ENCODE measurements around the gene BTNL9.

The BTNL9 gene

GRCh38 chr5:181054871-181055459 lies 14.9 kb downstream of the BTNL9 start:
- peak overlapping the region; percentile 94; the same call in 1 of the 2 replicates for H3K27ac ChIP-seq (ENCODE audit: low read depth, low read length)
- no peak for TF ChIP-seq CTCF (IDR thresholded peaks at IDR 0.05; ENCODE audit: low read depth, low read length, poor library complexity, severe bottlenecking)
- TF ChIP-seq EZH2phosphoT487 (IDR thresholded peaks at IDR 0.05; ENCODE audit: borderline replicate concordance, low read length), result no peak
- H3K4me1 ChIP-seq (ENCODE audit: control insufficient read depth, low read length), result peaks cover 56% of the 10 kb centered on the region
- peak overlapping the region; percentile 99 for H3K4me3 ChIP-seq (ENCODE audit: low read length)
- H3K36me3 ChIP-seq (ENCODE audit: control insufficient read depth, low read length), result peaks cover 72% of the 10 kb centered on the region
- peak overlapping the region; percentile 65 for H3K4me2 ChIP-seq (ENCODE audit: low read length)
- no peaks in the 10 kb centered on the region for H4K20me1 ChIP-seq (ENCODE audit: control insufficient read depth, insufficient read depth, low read depth, low read length)
- peaks cover 52% of the 10 kb centered on the region for H3K79me2 ChIP-seq (ENCODE audit: control insufficient read depth, low read length)
- H3K9me3 ChIP-seq (ENCODE audit: control insufficient read depth, insufficient read depth, low read length), result no peaks in the 10 kb centered on the region
- no peaks in the 10 kb centered on the region for H3K9me2 ChIP-seq (replicated peaks; ENCODE audit: control insufficient read depth, low read length)
- H3K27me3 ChIP-seq (ENCODE audit: control insufficient read depth, low read length), result no peaks in the 10 kb centered on the region
- peaks cover 20% of the 10 kb centered on the region for H3F3A ChIP-seq (ENCODE audit: control insufficient read depth, insufficient read depth)

- Histone ChIP-seq H3K27ac (ENCODE audit: low read depth, low read length) (no peak overlapping the region), H3K36me3 (ENCODE audit: control insufficient read depth, low read length) (peaks cover 66% of the 10 kb centered on the region), H3K9me2 (replicated peaks; ENCODE audit: control insufficient read depth, low read length) (no peaks in the 10 kb centered on the region), H3K9me3 (ENCODE audit: control insufficient read depth, insufficient read depth, low read length) (no peaks in the 10 kb centered on the region), H3K27me3 (ENCODE audit: control insufficient read depth, low read length) (no peaks in the 10 kb centered on the region), H3K4me3 (ENCODE audit: low read length) (no peak overlapping the region), H3F3A (ENCODE audit: control insufficient read depth, insufficient read depth) (peaks cover 17% of the 10 kb centered on the region), H3K4me2 (ENCODE audit: low read length) (no peak overlapping the region), H4K20me1 (ENCODE audit: control insufficient read depth, insufficient read depth, low read depth, low read length) (no peaks in the 10 kb centered on the region), H3K4me1 (ENCODE audit: control insufficient read depth, low read length) (peaks cover 43% of the 10 kb centered on the region), H3K79me2 (ENCODE audit: control insufficient read depth, low read length) (peaks cover 46% of the 10 kb centered on the region)
- TF ChIP-seq CTCF (IDR thresholded peaks at IDR 0.05; ENCODE audit: low read depth, low read length, poor library complexity, severe bottlenecking) (no peak), EZH2phosphoT487 (IDR thresholded peaks at IDR 0.05; ENCODE audit: borderline replicate concordance, low read length) (no peak)
Measured at GRCh38 chr5:181056431-181056830, 16.4 kb downstream of the BTNL9 start.

- Histone ChIP-seq H3K36me3 (ENCODE audit: control insufficient read depth, low read length) (peaks cover 62% of the 10 kb centered on the region), H3K27ac (ENCODE audit: low read depth, low read length) (no peak overlapping the region), H3K9me2 (replicated peaks; ENCODE audit: control insufficient read depth, low read length) (no peaks in the 10 kb centered on the region), H3K4me1 (ENCODE audit: control insufficient read depth, low read length) (peaks cover 32% of the 10 kb centered on the region), H3F3A (ENCODE audit: control insufficient read depth, insufficient read depth) (peaks cover 11% of the 10 kb centered on the region), H3K27me3 (ENCODE audit: control insufficient read depth, low read length) (no peaks in the 10 kb centered on the region), H3K9me3 (ENCODE audit: control insufficient read depth, insufficient read depth, low read length) (no peaks in the 10 kb centered on the region), H3K79me2 (ENCODE audit: control insufficient read depth, low read length) (peaks cover 39% of the 10 kb centered on the region), H4K20me1 (ENCODE audit: control insufficient read depth, insufficient read depth, low read depth, low read length) (no peaks in the 10 kb centered on the region; the same call in 1 of the 2 replicates), H3K4me3 (ENCODE audit: low read length) (no peak overlapping the region), H3K4me2 (ENCODE audit: low read length) (no peak overlapping the region)
- no peak for TF ChIP-seq EZH2phosphoT487 (IDR thresholded peaks at IDR 0.05; ENCODE audit: borderline replicate concordance, low read length)
Measured at GRCh38 chr5:181058321-181058720, 18.3 kb downstream of the BTNL9 start.

GRCh38 chr5:181058786-181059296 lies 18.8 kb downstream of the BTNL9 start:
- Histone ChIP-seq H3K4me2 (ENCODE audit: low read length) (no peak overlapping the region), H3K36me3 (ENCODE audit: control insufficient read depth, low read length) (peaks cover 57% of the 10 kb centered on the region), H3F3A (ENCODE audit: control insufficient read depth, insufficient read depth) (peaks cover 11% of the 10 kb centered on the region), H3K4me1 (ENCODE audit: control insufficient read depth, low read length) (peaks cover 31% of the 10 kb centered on the region), H3K9me3 (ENCODE audit: control insufficient read depth, insufficient read depth, low read length) (no peaks in the 10 kb centered on the region), H3K4me3 (ENCODE audit: low read length) (no peak overlapping the region), H3K9me2 (replicated peaks; ENCODE audit: control insufficient read depth, low read length) (no peaks in the 10 kb centered on the region), H4K20me1 (ENCODE audit: control insufficient read depth, insufficient read depth, low read depth, low read length) (no peaks in the 10 kb centered on the region; the same call in 1 of the 2 replicates), H3K27ac (ENCODE audit: low read depth, low read length) (no peak overlapping the region), H3K27me3 (ENCODE audit: control insufficient read depth, low read length) (no peaks in the 10 kb centered on the region), H3K79me2 (ENCODE audit: control insufficient read depth, low read length) (peaks cover 34% of the 10 kb centered on the region)
- TF ChIP-seq CTCF (IDR thresholded peaks at IDR 0.05; ENCODE audit: low read depth, low read length, poor library complexity, severe bottlenecking), result no peak
- TF ChIP-seq EZH2phosphoT487 (IDR thresholded peaks at IDR 0.05; ENCODE audit: borderline replicate concordance, low read length), result no peak

Measured in DOHH2 (cell line).